Hypothalamus (tissue), 51 donors: ENCODE results near the gene UPK3B.
"Not testable (repeated sequence)": the region's sequence is repeated elsewhere in the genome, so short reads cannot be mapped to it uniquely, and the experiment has no call there.

Experiments used
- DNase-seq, 51 donors: peaks; one replicate each; lab custom pipeline; 2025; lab: John Stamatoyannopoulos, UW

Gene UPK3B

GRCh38 chr7:76486618-76487017 lies 23.7 kb upstream of the UPK3B start:
- DNase-seq: not testable (repeated sequence)

GRCh38 chr7:76487969-76488368 lies 22.4 kb upstream of the UPK3B start:
- not testable (repeated sequence) for DNase-seq

DNA sequence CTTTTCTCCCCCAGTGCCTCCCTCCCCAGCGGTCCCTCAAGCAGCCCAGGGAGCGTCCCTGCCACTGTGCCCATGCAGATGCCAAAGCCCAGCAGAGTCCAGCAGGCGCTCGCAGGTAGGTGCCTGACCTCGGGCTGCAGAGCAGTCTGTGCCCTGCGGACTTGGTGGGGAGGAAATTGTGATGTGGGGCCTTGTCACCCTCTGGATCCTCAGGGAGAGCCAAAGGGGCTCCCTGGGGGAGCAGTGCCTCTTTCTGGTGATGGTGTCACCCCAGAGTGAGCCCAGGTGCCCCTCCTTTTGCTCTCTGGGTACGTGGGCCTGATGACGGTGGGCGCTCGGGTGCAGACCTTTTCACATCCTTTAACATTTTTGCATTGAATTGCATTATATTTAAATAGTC lies 18.2 kb upstream of the UPK3B start:
- DNase-seq: not testable (repeated sequence)

GRCh38 chr7:76495717-76496116 lies 14.6 kb upstream of the UPK3B start:
- not testable (repeated sequence) for DNase-seq

- DNase-seq: not testable (repeated sequence)
Measured at GRCh38 chr7:76497918-76498582, 12.3 kb upstream of the UPK3B start.

DNA sequence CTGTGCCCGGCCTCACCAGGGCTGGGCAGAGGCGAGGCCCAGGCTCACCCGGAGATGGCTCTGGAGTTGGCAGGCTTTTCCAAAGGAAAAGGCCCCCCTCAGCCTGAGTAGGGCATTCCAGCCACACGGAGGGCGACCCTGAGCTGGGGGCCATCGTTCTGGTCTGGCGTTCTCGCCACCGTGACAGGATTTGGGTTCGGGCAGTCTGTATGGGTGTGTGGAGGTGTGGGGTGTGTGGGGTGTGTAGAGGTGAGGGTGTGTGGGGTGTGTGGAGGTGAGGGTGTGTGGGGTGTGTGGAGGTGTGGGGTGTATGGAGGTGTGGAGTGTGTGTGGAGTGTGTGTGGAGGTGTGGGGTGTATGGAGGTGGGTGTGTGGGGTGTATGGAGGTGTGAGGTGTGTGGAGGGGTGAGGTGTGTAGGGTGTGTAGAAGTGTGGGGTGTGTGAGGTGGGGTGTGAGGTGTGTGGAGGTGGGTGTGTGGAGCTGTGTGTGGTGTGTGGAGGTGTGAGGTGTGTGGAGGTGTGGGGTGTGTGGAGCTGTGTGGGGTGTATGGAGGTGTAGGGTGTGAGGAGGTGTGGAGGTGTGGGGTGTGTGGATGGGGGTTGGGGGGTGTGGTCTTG lies 11.7 kb upstream of the UPK3B start:
- DNase-seq: not testable (repeated sequence)

- not testable (repeated sequence) for DNase-seq
Measured at GRCh38 chr7:76499201-76499923, 11.0 kb upstream of the UPK3B start.

DNA sequence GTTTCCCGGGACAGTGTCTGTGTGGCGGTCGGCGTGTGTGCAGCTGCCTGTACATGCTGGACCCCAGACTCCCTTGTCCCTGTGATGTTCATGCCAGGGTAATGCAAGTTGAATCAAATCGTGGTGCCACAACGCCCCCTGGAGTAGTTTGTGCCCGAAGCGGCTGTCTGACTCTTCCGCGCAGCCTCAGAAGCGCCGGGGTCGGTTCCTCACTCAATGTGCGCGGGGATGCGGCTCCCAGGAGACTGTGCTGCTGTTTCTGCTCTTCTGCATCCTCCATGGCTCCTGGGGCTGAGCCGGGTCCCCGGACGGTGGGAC lies 10.5 kb upstream of the UPK3B start:
- not testable (repeated sequence) for DNase-seq

DNA sequence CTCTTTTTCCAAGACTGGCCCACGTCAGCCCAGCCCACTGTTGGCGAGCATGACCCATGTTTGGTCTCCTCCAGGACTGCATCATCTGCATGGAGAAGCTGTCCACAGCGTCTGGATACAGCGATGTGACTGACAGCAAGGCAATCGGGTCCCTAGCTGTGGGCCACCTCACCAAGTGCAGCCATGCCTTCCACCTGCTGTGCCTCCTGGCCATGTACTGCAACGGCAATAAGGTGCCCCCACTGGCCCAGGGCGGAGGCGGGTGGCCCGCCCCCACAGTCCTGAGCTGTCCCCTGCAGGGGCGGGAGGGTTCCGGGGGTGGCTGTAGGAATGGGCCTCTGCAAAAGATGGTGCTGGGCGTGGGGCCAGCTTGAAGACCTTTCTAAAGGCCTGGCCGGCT lies 8.1 kb upstream of the UPK3B start:
- not testable (repeated sequence) for DNase-seq

DNA sequence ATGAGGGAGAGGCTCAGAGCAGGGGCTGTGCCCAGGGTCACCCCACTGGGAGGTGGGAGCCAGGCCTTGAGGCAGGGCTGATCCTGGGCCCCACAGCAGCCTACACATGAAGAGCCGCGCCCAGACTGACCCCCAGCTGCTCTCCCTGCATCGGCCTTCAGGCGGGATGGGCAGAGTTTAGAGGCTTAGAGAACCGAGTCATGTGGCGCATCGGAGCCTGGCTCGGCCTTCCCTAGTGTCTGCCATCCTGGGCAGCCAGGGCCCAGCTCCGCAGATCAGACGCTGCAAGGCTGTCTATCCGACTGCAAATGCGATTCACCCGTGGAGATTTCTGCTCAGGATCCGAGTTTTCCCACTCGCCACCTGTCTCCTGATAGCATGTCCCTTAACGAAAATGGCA lies 7.5 kb upstream of the UPK3B start:
- DNase-seq: not testable (repeated sequence)

DNA sequence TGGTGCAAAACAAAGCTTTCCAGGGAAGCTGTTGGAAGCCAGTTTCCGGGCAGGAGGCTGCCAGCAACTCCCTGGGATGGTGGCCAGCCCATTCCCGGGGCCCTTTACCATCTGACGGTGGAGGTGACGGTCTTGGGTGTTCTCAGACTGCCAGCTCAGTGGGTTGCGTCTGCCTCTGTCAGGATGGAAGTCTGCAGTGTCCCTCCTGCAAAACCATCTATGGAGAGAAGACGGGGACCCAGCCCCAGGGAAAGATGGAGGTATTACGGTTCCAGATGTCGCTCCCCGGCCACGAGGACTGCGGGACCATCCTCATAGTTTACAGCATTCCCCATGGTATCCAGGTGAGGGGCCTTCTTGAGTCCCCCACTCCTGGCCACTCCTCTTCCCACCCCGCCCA lies 7.1 kb upstream of the UPK3B start:
- DNase-seq: not testable (repeated sequence)

DNA sequence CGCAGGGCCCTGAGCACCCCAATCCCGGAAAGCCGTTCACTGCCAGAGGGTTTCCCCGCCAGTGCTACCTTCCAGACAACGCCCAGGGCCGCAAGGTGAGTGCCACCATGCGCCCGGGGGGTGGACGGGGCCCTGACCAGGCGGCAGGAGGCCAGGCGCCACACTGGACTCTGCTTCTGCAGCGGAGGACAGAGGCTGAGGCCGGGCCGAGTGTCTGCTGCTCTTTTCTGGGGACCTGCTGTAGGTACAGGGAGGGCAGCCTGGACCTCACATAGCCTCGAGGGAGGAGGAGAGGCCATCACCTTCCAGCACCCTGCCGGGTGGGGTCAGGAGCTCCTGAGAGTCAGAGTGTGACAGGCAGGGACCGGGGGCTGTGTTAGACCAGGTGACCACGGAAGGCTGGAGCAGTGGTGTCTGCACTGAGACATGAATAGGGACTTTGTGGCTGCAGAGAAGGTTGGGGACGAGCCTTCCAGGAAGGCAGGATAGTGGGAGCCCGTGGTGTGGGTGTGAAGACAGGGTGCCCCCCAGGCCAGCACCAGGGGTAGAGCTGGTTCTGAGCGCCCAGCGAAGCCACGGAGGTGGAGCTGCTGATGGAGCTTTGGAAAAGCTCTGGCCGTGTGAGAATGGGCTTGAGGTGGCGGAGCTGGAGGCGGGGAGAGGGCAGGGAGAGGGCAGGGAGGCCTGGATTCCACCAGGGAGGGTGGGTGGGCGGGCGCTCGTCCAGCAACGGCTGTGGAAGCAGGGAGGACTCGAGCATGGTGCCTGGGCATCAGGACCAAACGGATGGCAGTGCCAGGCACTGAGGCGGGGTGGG lies 5.8 kb upstream of the UPK3B start:
- DNase-seq: not testable (repeated sequence)

DNA sequence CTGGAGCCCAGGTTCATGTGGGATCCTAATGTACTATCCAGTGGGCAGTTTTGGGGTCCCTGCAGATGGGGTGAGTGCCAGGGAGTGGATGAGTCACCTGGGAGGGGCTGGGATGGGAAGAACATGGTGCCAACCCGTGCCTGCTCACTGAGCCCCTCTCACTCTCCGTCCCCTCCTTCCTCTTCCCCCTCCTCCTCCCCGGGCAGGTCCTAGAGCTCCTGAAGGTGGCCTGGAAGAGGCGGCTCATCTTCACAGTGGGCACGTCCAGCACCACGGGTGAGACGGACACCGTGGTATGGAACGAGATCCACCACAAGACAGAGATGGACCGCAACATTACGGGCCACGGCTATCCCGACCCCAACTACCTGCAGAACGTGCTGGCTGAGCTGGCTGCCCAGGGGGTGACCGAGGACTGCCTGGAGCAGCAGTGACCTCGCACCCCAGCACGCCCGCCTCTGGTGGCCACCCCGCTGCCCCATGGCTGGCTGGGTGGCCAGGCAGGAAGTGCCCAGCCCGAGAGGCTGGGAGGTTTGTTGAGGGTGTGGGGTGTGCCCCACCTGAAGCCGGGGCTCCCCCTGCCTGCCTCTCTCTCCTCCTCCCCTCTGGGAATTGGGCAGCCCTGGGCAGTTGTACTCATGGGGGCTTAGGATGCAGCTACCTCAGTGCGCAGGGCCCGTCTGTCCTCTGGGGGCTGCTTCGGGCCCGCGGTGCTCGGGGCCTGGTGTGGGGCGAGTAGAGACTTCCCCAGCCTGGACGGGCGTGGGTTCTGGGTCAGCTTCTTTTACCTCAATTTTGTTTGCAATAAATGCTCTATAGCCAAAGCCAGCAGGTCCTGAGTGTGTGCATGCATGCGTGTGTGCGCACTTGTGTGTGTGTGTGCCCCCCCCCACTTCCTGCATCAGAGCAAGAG lies 4.9 kb upstream of the UPK3B start:
- no peak for DNase-seq

- no peak for DNase-seq
Measured at GRCh38 chr7:76506081-76506440, 4.3 kb upstream of the UPK3B start.

DNA sequence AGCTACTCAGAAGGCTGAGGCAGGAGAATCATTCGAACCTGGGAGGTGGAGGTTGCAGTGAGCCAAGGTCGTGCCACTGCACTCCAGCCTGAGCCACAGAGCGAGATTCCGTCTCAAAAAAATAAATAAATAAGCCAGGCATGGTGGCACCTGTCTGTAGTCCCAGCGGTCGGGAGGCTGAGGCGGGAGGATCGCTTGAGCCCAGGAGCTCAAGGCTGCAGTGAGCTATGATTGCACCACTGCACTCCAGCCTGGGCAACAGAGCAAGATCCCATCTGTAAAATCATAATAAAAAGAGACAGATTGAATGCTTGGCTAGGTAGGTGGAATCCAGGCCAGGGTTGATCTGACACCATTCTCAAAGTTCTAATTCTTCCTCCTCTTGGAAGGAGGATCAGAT lies 3.7 kb upstream of the UPK3B start:
- not testable (repeated sequence) for DNase-seq

DNA sequence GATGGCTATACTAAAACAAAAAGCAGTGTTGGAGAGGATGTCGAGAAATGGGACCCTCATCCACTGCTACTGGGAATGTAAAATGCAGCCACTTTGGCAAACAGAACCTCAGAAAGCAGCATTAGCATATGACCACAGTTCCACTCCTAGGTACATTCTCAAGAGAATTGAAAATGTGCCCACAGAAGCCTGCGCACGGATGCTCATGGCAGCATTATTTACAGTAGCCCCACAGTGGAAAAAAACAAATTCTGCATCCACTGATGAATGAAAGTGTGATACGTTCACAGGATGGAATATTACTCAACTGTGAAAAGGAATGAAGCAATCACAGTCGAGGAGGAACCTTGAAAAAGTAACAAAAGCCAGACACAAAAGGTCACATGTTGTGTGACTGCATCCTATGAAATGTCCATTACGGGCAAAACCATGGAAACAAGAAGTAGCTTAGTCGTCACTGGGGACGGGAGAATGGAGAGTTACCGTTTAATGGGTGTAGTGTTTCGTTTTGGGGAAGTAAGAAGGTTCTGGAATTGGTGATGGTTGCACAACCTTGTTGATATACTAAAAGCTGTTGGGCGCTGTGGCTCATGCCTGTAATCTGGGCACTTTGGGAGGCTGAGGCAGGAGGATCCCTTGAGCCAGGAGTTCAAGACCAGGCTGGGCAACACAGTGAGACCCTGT lies 2.5 kb upstream of the UPK3B start:
- DNase-seq: no peak

GRCh38 chr7:76511200-76511910 lies 1.0 kb downstream of the UPK3B start:
- DNase-seq: not testable (repeated sequence)

GRCh38 chr7:76511911-76512885 lies 1.8 kb downstream of the UPK3B start:
- not testable (repeated sequence) for DNase-seq
